Kidney tubule cell (primary cell): Measurements from ENCODE around the gene DENND1A.
"Not testable (repeated sequence)": the region's sequence is repeated elsewhere in the genome, so short reads cannot be mapped to it uniquely, and the experiment has no call there.

ENCODE experiments used
- DNase-seq: peaks from one replicate; pipeline ENCODE4 v3.0.0-alpha.2; 2018; ENCODE audit warnings: low spot score

Gene DENND1A

GRCh38 chr9:123457583-123457982, 472.3 kb downstream of the DENND1A start:
- DNase-seq, result no peak

GRCh38 chr9:123456011-123456410, 473.9 kb downstream of the DENND1A start:
- DNase-seq, result no peak

GRCh38 chr9:123455187-123455586, 474.7 kb downstream of the DENND1A start:
- DNase-seq, result no peak

DNA sequence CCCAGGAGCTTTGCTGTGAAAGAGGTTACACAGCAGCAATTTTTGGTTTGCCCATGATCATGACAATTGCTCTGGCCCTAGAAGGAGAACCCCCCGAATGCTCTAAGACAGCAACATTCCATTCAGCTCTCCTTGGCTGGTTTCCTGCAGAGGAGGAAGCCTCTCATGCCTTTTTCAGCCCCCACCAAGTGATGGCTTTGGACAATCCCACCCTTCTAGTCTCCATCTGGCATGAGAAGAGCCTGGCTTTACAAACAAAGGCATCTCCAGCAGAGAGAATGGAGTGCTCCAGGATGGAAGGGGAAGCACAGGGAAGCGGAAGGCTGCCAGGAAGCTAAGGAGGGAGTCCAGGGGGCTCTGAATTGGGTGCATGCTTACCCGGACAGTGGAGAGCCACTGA, 475.6 kb downstream of the DENND1A start:
- no peak for DNase-seq

GRCh38 chr9:123453831-123454321, 476.1 kb downstream of the DENND1A start:
- DNase-seq, result no peak

- DNase-seq, result no peak
These were observed 476.8 kb downstream of the DENND1A start for GRCh38 chr9:123453076-123453667.

DNA sequence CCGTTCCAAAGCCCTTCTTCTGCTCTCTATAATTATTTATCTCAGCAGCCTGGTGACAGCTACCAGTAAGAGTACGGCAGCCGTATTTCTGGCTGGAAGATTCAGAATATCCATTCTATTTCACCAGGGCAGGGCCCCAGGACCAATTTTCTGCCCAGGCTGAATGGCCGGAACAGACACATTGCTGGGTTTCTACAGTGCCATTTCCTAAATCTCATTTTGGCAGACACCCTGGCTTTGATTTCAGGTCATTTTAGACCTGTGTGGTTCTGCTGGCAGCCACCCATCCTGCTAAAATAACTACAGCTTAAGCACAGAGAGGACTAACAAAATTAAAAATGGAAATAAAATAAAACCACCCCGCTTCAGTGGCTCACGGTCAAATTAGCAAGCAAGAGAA, 478.9 kb downstream of the DENND1A start:
- DNase-seq, result no peak

GRCh38 chr9:123450098-123450770, 479.7 kb downstream of the DENND1A start:
- DNase-seq, result no peak

DNA sequence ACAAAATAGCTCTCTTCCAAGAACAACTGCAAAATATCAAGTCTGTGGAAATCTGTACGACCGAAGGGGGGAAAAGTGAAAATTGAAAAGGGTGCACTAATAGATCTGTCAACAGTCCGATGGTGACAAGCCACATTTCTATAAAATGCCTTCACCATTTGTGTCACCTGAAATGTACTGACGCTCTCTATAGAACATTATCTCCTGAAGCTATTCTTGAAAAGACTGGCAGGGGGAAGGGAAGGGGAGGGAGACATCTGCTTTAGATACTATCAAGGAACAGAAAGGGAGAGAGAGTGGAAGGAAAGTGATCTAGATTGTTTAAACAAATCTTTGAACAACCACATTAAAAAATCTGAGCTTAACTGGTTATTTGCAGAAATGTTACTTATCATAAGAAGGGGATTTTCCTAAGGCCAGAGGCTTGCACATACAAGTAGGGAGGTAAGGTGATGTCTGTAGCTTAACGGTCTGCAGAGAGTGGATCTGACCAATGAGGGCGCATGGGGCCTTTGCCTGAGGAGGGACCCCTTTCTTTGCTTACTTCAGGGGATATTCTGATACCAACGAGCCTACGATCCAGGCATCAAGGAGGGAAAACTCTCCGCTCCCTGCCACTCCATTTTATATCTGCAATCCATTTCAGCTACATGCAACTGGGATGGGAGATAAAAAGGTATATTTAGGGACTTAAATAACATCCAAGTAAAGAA, 481.8 kb downstream of the DENND1A start:
- DNase-seq, result no peak

DNA sequence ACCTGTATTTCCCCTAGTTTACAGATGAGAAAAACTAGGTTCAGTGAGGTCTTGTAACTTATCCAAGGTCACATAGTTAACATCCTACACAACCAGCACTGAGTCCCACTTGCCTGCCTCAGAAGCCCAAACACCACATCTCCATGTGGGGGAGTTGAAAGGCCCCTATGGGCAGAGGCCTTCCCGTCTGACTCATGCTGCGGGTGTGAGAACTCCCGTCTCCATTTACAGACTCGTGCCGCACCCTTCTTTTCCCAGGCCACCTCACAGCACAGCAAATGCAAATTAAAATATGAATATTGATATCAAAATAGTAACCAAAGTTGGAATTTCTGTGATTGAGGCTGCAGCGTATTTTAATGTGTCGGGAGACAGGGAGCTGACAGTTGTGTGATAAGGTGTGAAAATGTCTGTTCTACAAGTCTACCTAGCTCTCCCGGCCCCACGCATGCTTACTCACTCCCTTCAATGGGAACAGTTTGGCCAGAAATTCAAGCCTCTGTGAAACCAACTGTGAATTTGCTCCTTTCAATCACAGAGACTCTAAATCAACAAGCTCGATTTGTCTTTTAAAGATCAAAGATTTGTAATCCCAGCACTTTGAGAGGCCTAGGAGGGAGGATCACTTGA, 483.8 kb downstream of the DENND1A start:
- DNase-seq, result no peak

GRCh38 chr9:123445116-123445515, 484.8 kb downstream of the DENND1A start:
- DNase-seq, result no peak

GRCh38 chr9:123441769-123442168, 488.2 kb downstream of the DENND1A start:
- no peak for DNase-seq

GRCh38 chr9:123440256-123440655, 489.7 kb downstream of the DENND1A start:
- DNase-seq, result no peak

- DNase-seq, result no peak
These were observed 491.1 kb downstream of the DENND1A start for GRCh38 chr9:123438821-123439220.

DNA sequence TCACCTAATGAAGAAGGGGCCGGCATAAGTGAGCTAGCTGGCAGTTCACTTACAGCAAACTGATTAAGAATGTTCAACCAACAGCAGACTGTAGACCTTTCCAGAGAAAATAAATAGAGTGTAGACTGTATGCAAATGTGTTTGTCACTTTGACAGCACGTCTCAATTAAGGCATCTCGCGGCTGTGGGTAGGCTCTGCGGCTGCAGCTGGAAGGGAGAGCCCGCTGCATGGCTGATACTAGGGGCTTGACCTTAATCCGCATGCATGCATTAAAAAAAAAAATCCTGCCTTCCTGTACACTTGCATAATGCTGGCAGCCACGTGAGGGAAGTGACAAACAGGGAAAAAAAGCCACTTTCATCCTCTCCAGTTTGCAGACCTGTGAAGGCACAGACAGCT, 491.6 kb downstream of the DENND1A start:
- DNase-seq, result no peak

DNA sequence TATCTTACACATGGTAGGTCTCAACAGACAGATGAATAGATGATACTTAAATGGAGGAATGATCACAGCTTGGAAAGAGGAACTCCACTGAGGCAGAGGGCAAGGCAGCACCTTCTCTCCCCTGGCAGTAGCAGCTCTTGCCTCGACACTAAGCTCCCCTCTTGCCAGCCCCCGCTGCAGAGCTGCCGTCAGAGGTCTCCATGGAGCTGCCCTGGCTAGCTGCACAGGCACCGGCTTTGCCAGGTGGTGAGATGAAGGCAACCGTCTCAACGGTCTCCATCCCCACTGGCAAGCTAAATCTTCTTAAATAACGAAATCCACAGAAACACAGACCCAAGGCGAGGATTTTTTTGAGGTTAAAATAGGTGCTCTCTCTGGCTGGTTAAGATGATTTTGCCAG, 492.7 kb downstream of the DENND1A start:
- no peak for DNase-seq

GRCh38 chr9:123435471-123435870, 494.5 kb downstream of the DENND1A start:
- DNase-seq, result no peak

GRCh38 chr9:123434619-123435240, 495.2 kb downstream of the DENND1A start:
- DNase-seq, result no peak

GRCh38 chr9:123432331-123433236, 497.3 kb downstream of the DENND1A start:
- no peak for DNase-seq

DNA sequence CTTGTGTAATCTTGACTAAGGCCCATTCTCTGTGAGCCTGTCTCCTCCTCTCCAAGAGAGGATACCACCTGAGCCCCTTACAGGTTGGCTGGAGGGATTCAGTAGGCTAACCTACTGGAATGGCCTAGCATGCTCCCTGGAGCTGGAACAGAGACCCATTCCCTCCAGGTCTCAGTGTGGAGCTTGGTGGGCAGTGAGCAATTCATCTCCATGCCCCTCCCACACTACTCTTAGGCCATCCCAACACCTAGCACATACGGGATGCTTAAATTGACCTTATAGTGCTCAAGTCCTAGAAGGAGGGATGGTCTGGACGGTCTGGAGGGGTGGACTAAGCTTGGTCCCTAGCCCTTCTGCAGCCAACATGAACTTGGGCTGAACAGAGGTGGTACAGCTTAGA, 498.3 kb downstream of the DENND1A start:
- no peak for DNase-seq

DNA sequence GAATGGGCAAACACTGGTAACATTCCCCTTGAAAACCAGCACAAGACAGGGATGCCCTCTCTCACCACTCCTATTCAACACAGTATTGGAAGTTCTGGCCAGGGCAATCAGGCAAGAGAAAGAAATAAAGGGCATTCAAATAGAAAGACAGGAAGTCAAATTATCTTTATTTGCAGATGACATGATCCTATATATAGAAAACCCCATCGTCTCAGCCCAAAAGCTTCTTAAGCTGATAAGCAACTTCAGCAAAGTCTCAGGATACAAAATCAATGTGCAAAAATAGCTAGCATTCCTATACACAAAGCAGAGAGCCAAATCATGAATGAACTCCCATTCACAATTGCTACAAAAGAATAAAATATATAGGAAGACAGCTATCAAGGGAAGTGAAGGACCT, 501.5 kb downstream of the DENND1A start:
- DNase-seq, result not testable (repeated sequence)
